ENCODE data around the gene ATOSA.
A peak's percentile ranks its signal among the peaks of the same experiment; 100 is the strongest.

ATOSA gene

GRCh38 chr15:52679232-52680040, at the start of gene ATOSA:
TSS of gene ATOSA (minus strand) at chr15:52679388. CDS start at chr15:52678021, 1,367 bp downstream.
- peak; percentile 90 for DNase-seq

- DNase-seq, result no peak
Measured at GRCh38 chr15:52728899-52729298, 49.7 kb upstream of the ATOSA start.

- no peak for DNase-seq
Measured at GRCh38 chr15:52727815-52728214, 48.6 kb upstream of the ATOSA start.

GRCh38 chr15:52726195-52726594, 47.0 kb upstream of the ATOSA start:
- no peak for DNase-seq

GRCh38 chr15:52718551-52718950, 39.4 kb upstream of the ATOSA start:
- DNase-seq, result no peak

GRCh38 chr15:52717924-52718323, 38.7 kb upstream of the ATOSA start:
- DNase-seq, result no peak

GRCh38 chr15:52717481-52717880, 38.3 kb upstream of the ATOSA start:
- DNase-seq, result no peak

GRCh38 chr15:52716536-52716935, 37.3 kb upstream of the ATOSA start:
- no peak for DNase-seq

GRCh38 chr15:52715411-52715810, 36.2 kb upstream of the ATOSA start:
- DNase-seq, result no peak

- no peak for DNase-seq
Measured at GRCh38 chr15:52714968-52715367, 35.8 kb upstream of the ATOSA start.

GRCh38 chr15:52710708-52711389, 31.7 kb upstream of the ATOSA start:
- no peak for DNase-seq

GRCh38 chr15:52710050-52710707, 31.0 kb upstream of the ATOSA start:
- no peak for DNase-seq

- no peak for DNase-seq
Measured at GRCh38 chr15:52709187-52709981, 30.2 kb upstream of the ATOSA start.

- DNase-seq, result no peak
Measured at GRCh38 chr15:52706091-52706490, 26.9 kb upstream of the ATOSA start.

- DNase-seq, result no peak
Measured at GRCh38 chr15:52702390-52702789, 23.2 kb upstream of the ATOSA start.

GRCh38 chr15:52699457-52699856, 20.3 kb upstream of the ATOSA start:
- DNase-seq, result no peak

GRCh38 chr15:52698514-52698913, 19.3 kb upstream of the ATOSA start:
- no peak for DNase-seq

- no peak for DNase-seq
Measured at GRCh38 chr15:52697051-52697450, 17.9 kb upstream of the ATOSA start.

GRCh38 chr15:52695154-52695553, 16.0 kb upstream of the ATOSA start:
- no peak for DNase-seq

GRCh38 chr15:52689562-52689961, 10.4 kb upstream of the ATOSA start:
- no peak for DNase-seq

GRCh38 chr15:52683580-52683979, 4.4 kb upstream of the ATOSA start:
- no peak for DNase-seq

GRCh38 chr15:52682781-52683180, 3.6 kb upstream of the ATOSA start:
- DNase-seq, result no peak

- no peak for DNase-seq
Measured at GRCh38 chr15:52682200-52682599, 3.0 kb upstream of the ATOSA start.

All from stimulated activated CD4-positive, alpha-beta T cell treated with anti-CD3 and anti-CD28 coated beads, Interleukin-2, amount 100 ng/mL, for 24 hours (primary cell).